Testis (tissue), 3 donors: ENCODE measurements around the gene ARF6. TPM values are rescaled to one million over a fixed set of nuclear protein-coding genes. Genes with fewer than 3 reads are reported as not detected.
"Not testable (repeated sequence)": the region's sequence is repeated elsewhere in the genome, so short reads cannot be mapped to it uniquely, and the experiment has no call there.

Experiments
- DNase-seq: peaks from one replicate; pipeline ENCODE4 v3.0.0-alpha.2; 2019
- H3K27ac ChIP-seq, 2 donors: fragments of 200-600 bp; sonication (generic); one replicate each; pipeline ENCODE4 v1.5.1; 2019
- H3K27me3 ChIP-seq: fragments of 200-600 bp; sonication (generic); one replicate; pipeline ENCODE4 v1.5.1; 2019
- H3K36me3 ChIP-seq: fragments of 200-600 bp; sonication (generic); one replicate; pipeline ENCODE4 v1.5.1; 2017; ENCODE audit warnings: low read depth; ENCODE audit errors: missing control alignments
- H3K4me1 ChIP-seq: fragments of 200-600 bp; sonication (generic); one replicate; pipeline ENCODE4 v1.5.1; 2019
- H3K4me3 ChIP-seq, 2 donors: fragments of 200-600 bp; sonication (generic); one replicate each; pipeline ENCODE4 v1.5.1; 2017 to 2019
- H3K9me3 ChIP-seq: fragments of 200-600 bp; sonication (generic); one replicate; pipeline ENCODE4 v1.5.1; 2017
- CTCF ChIP-seq, 3 experiments: fragments of 450-650 bp in 2 of 3; fragments of 200-600 bp in 1 of 3; sonication (generic) in 1 of 3; IDR thresholded peaks; one replicate each; pipeline ENCODE4 v1.5.1; 2016 to 2019; ENCODE audit warnings: antibody characterized with exemption in 3 of 3, mild to moderate bottlenecking in 2 of 3, moderate library complexity in 1 of 3
- POLR2A ChIP-seq: fragments of 450-650 bp; IDR thresholded peaks from one replicate; pipeline ENCODE4 v1.6.1; 2017; ENCODE audit warnings: antibody characterized with exemption, mild to moderate bottlenecking, moderate library complexity
- WGBS, 2 donors: methylation state at CpG; one replicate each; pipeline ENCODE4 v1.1.5; 2018; 5-methylcytosine and 5-hydroxymethylcytosine counted together
- intact Hi-C: fragments of 100-400 bp; cut with DNase I; formaldehyde crosslinking; loops from one replicate; pipeline ENCODE4 v1.15.1; 2023; ENCODE audit warnings: low total_unique reads
- polyA plus RNA-seq: library from polyadenylated mRNA; stranded (reverse); fragments of 350-450 nt; fragmentation: Illumina TruSeq; extraction: RNeasy Lipid Tissue Mini Kit (QIAGEN cat#74804); gene quantifications from one replicate; pipeline ENCODE4 v1.2.3, GENCODE V29; 2014; ENCODE audit warnings: low read depth, low replicate concordance; ENCODE audit not compliant: insufficient read depth
- total RNA-seq, 2 donors: library from RNA; depleted of rRNA; stranded (reverse); fragments of >200 nt; gene quantifications; one replicate each; pipeline ENCODE4 v1.2.3, GENCODE V29; 2016

ARF6 gene
- total and polyA plus RNA-seq, 3 donors from 2014 or later = 41.3 to 51.8 (median 45.2) TPM

GRCh38 chr14:49892301-49892635, 614 bp upstream of the ARF6 start:
- H3K36me3 ChIP-seq = no peaks in the 10 kb centered on the region
- H3K4me1 ChIP-seq = peaks cover 26% of the 10 kb centered on the region
- peak overlapping the region; percentile 98 to 99 for H3K27ac ChIP-seq
- peak overlapping the region; percentile 96 for H3K4me3 ChIP-seq
- H3K9me3 ChIP-seq = no peaks in the 10 kb centered on the region
- DNase-seq = peak; percentile 83
- intact Hi-C loops = loop anchor here (10.0 kb wide), 1 partner anchor 83 kb away; no protein-coding TSS in a partner anchor
- 0 to 1% methylated on average over 12 of the region's 12 CpGs for WGBS, 2 donors
- no peak for TF ChIP-seq CTCF (IDR thresholded peaks at IDR 0.05)
- no peak for TF ChIP-seq POLR2A
- no peaks in the 10 kb centered on the region for H3K27me3 ChIP-seq

- intact Hi-C loops = loop anchor here (10.0 kb wide), 1 partner anchor 81 kb away; no protein-coding TSS in a partner anchor
- no peaks in the 10 kb centered on the region for H3K36me3 ChIP-seq
- no peaks in the 10 kb centered on the region for H3K9me3 ChIP-seq
- H3K27ac ChIP-seq = peak overlapping the region; percentile 98 to 99
- no peaks in the 10 kb centered on the region for H3K27me3 ChIP-seq
- 0 to 1% methylated on average over 28 to 67 of the region's 85 CpGs for WGBS, 2 donors
- peak overlapping the region; percentile 96 for H3K4me3 ChIP-seq
- TF ChIP-seq CTCF (IDR thresholded peaks at IDR 0.05) (no peak), POLR2A (no peak)
- peaks cover 33% of the 10 kb centered on the region for H3K4me1 ChIP-seq
- peak; percentile 46 for DNase-seq
These were observed 679 bp downstream of the ARF6 start for GRCh38 chr14:49893309-49894213.

GRCh38 chr14:49894214-49895107, 1.6 kb downstream of the ARF6 start:
- intact Hi-C loops = loop anchor here (10.0 kb wide), 1 partner anchor 80 kb away; no protein-coding TSS in a partner anchor
- peak overlapping the region; percentile 98 to 99 for H3K27ac ChIP-seq
- H3K9me3 ChIP-seq, H3K27me3 ChIP-seq, DNase-seq, H3K36me3 ChIP-seq: not testable (repeated sequence)
- H3K4me3 ChIP-seq = peak overlapping the region; percentile 96
- peaks cover 39% of the 10 kb centered on the region for H3K4me1 ChIP-seq
- WGBS, 2 donors = 10 to 12% methylated on average over 8 of the region's 8 CpGs

GRCh38 chr14:49895480-49895879, 2.6 kb downstream of the ARF6 start:
- Histone ChIP-seq H3K36me3 (no peaks in the 10 kb centered on the region), H3K4me3 (peak overlapping the region in 1 of 2 donors; percentile 96), H3K27ac (peak overlapping the region; percentile 18 to 99), H3K4me1 (peaks cover 39% of the 10 kb centered on the region), H3K9me3 (no peaks in the 10 kb centered on the region), H3K27me3 (no peaks in the 10 kb centered on the region)
- TF ChIP-seq CTCF (IDR thresholded peaks at IDR 0.05) (no peak), POLR2A (no peak)
- intact Hi-C loops = loop anchor here (10.0 kb wide), 1 partner anchor 79 kb away; no protein-coding TSS in a partner anchor
- 51 to 52% methylated on average over 4 of the region's 4 CpGs for WGBS, 2 donors
- DNase-seq = no peak

GRCh38 chr14:49896272-49896671, 3.4 kb downstream of the ARF6 start:
- not testable (repeated sequence) for H3K9me3 ChIP-seq, H3K36me3 ChIP-seq, H3K4me3 ChIP-seq, H3K27me3 ChIP-seq, DNase-seq
- H3K4me1 ChIP-seq = peaks cover 39% of the 10 kb centered on the region
- peak overlapping the region in 1 of 2 donors; percentile 99 for H3K27ac ChIP-seq
- intact Hi-C loops = loop anchor here (10.0 kb wide), 1 partner anchor 79 kb away; no protein-coding TSS in a partner anchor
